Left lung (tissue), 10 donors: ENCODE results near the gene OBSCN. TPM values are rescaled to one million over a fixed set of nuclear protein-coding genes. Genes with fewer than 3 reads are reported as not detected.

Experiments used
- ATAC-seq: fragments of 200-7000 bp; cut with Tn5 transposase; one replicate; pipeline ENCODE4 v1.9.1; 2020; ENCODE audit warnings: moderate library complexity
- DNase-seq, 4 donors: peaks; one replicate each; pipeline ENCODE4 v3.0.0-alpha.2; 2013 to 2020
- H3K27ac ChIP-seq, 2 donors: fragments of 200-600 bp; sonication (generic) in 1 of 2; one replicate each; pipeline versions ENCODE4 v1.5.0 to v1.8.0; 2020 to 2021
- H3K27me3 ChIP-seq, 2 donors: fragments of 200-600 bp; sonication (generic) in 1 of 2; one replicate each; pipeline versions ENCODE4 v1.5.0 to v1.8.0; 2020 to 2021
- H3K36me3 ChIP-seq, 2 donors: fragments of 200-600 bp; sonication (generic) in 1 of 2; one replicate each; pipeline versions ENCODE4 v1.5.0 to v1.8.0; 2020 to 2021
- H3K4me1 ChIP-seq, 2 donors: fragments of 200-600 bp; one replicate each; pipeline ENCODE4 v1.8.0; 2021
- H3K4me3 ChIP-seq, 2 donors: fragments of 200-600 bp; sonication (generic) in 1 of 2; one replicate each; pipeline versions ENCODE4 v1.5.0 to v1.8.0; 2020 to 2021; ENCODE audit warnings: mild to moderate bottlenecking in 1 of 2
- H3K9me3 ChIP-seq, 2 donors: fragments of 200-600 bp; sonication (generic) in 1 of 2; one replicate each; pipeline versions ENCODE4 v1.5.0 to v1.8.0; 2020 to 2021
- intact Hi-C, 2 donors: fragments of 100-400 bp; cut with DNase I; formaldehyde crosslinking; loops; one replicate each; pipeline versions ENCODE4 v1.11.2 to v1.14.2; 2022
- polyA plus RNA-seq, 6 donors: library from polyadenylated mRNA; unstranded; fragments of 120-200 nt; gene quantifications; one replicate each; pipeline ENCODE4 v1.2.1, GENCODE V29; 2013; ENCODE audit not compliant: insufficient read length in 6 of 6
- total RNA-seq, 2 donors: library from RNA; stranded (reverse); fragmentation: NEBNext Ultra II Directional; extraction: Animal tissue kit (Norgen Biotek cat#: 25700); gene quantifications; one replicate each; pipeline ENCODE4 v1.2.1, GENCODE V29; 2021
- TF ChIP-seq, protein P1 (sequence below), 2 donors: fragments of 200-600 bp; sonication (generic) in 1 of 2; IDR thresholded peaks; one replicate each; pipeline versions ENCODE4 v1.5.0 to v1.8.0; 2021; ENCODE audit warnings: antibody characterized with exemption in 2 of 2
- donor health status: DM: no; HTN: yes; CAD: no.
- donor health status: DM: no; HTN: no; CAD: no.

The OBSCN gene
- total and polyA plus RNA-seq, 8 donors: 20.3 to 69.5 (median 47.5) TPM

DNA sequence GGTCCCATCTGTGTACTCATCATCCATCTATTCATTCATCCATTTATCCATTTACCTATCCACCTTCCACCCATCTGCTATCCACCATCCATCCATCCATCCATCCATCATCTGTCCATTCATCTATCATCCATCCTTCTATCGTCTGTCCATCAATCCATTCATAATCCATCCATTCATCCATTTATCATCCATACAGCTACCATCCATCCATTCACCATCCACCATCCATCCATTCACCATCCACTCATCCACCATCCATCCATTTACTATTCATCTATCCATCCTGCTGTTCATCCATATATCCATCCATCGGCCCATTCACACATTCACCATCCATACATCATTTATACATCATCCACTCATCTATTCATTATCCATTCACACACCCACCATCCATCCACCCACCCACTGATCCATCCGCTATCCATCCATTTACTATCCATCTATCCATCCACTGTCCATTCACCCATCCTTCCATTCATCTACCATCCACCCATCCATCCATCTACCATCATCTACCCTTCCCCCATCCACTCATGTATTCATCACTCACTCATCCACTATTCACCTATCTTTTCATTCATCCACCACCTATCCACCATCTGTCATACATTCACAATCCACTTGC is 102.4 kb downstream of the OBSCN start:
- ATAC-seq: no peak
- TF ChIP-seq, protein P1, sequence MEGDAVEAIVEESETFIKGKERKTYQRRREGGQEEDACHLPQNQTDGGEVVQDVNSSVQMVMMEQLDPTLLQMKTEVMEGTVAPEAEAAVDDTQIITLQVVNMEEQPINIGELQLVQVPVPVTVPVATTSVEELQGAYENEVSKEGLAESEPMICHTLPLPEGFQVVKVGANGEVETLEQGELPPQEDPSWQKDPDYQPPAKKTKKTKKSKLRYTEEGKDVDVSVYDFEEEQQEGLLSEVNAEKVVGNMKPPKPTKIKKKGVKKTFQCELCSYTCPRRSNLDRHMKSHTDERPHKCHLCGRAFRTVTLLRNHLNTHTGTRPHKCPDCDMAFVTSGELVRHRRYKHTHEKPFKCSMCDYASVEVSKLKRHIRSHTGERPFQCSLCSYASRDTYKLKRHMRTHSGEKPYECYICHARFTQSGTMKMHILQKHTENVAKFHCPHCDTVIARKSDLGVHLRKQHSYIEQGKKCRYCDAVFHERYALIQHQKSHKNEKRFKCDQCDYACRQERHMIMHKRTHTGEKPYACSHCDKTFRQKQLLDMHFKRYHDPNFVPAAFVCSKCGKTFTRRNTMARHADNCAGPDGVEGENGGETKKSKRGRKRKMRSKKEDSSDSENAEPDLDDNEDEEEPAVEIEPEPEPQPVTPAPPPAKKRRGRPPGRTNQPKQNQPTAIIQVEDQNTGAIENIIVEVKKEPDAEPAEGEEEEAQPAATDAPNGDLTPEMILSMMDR (IDR thresholded peaks at IDR 0.05): no peak
- H3K27ac ChIP-seq: no peak overlapping the region
- intact Hi-C loops: no loop called here
- peaks cover 0 to 28% of the 10 kb centered on the region in 2 donors for H3K9me3 ChIP-seq
- no peaks in the 10 kb centered on the region for H3K27me3 ChIP-seq
- H3K4me1 ChIP-seq: no peaks in the 10 kb centered on the region
- no peak overlapping the region for H3K4me3 ChIP-seq
- H3K36me3 ChIP-seq: no peaks in the 10 kb centered on the region
- no peak for DNase-seq

DNA sequence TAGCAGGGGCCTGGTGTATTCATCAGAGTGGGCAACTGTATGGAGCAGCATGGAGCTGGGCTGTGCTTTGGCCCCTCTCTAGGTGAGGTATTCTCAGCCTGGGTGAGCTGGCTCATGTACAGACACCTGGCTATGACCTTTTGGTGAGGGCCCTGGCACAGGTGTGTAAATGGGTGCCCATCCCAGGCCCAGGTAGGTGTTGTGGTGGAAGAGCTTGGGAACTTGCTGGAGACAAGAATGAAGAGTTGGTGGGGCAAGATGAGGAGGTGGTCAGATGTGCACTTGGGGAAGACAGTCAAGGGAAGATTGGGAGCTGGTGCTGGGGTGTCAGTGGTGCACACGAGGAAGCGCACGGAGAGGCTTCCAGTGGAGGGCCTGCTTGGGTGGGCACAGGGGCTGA is 103.2 kb downstream of the OBSCN start:
- Histone ChIP-seq H3K36me3 (no peaks in the 10 kb centered on the region), H3K27me3 (no peaks in the 10 kb centered on the region), H3K9me3 (peaks cover 0 to 28% of the 10 kb centered on the region in 2 donors), H3K4me3 (no peak overlapping the region), H3K27ac (no peak overlapping the region), H3K4me1 (no peaks in the 10 kb centered on the region)
- ATAC-seq: no peak
- intact Hi-C loops: no loop called here
- DNase-seq: no peak
- TF ChIP-seq, protein P1 (IDR thresholded peaks at IDR 0.05): no peak

DNA sequence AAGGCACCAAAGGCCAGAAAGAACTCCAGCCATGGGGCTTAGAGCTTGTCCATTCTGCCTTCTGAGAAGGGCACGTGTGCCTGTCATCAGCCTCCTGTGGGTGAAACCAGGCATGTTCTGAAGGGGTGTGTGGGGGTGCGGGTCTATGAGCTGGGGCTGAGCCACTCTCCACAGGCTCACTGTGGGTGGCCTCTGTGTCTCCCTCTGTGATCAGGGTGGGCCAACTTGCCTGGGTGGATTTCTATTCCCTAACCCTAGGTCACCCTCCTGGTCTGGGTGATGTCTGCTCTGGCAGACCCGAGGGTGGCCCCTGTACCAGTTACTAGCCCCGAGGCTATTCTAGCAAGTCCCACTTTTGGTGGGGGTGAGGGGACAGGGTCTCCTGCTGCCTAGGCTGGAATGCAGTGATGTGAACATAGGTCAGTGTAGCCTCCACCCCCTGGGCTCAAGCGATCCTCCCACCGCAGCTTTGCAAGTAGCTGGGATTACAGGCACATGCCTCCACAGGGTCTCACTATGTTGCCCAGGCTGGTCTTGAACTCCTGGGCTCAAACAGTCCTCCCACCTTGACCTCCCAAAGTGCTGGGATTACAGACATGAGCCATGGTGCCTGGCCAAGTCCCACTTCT is 104.4 kb downstream of the OBSCN start:
- TF ChIP-seq, protein P1 (IDR thresholded peaks at IDR 0.05): no peak
- no peak overlapping the region for H3K4me3 ChIP-seq
- peaks cover 0 to 28% of the 10 kb centered on the region in 2 donors for H3K9me3 ChIP-seq
- H3K36me3 ChIP-seq: peaks cover 0 to 10% of the 10 kb centered on the region in 2 donors
- ATAC-seq (no peak), DNase-seq (peak in 1 of 4 donors; percentile 36)
- no peaks in the 10 kb centered on the region for H3K4me1 ChIP-seq
- intact Hi-C loops: no loop called here
- no peak overlapping the region for H3K27ac ChIP-seq
- H3K27me3 ChIP-seq: no peaks in the 10 kb centered on the region

DNA sequence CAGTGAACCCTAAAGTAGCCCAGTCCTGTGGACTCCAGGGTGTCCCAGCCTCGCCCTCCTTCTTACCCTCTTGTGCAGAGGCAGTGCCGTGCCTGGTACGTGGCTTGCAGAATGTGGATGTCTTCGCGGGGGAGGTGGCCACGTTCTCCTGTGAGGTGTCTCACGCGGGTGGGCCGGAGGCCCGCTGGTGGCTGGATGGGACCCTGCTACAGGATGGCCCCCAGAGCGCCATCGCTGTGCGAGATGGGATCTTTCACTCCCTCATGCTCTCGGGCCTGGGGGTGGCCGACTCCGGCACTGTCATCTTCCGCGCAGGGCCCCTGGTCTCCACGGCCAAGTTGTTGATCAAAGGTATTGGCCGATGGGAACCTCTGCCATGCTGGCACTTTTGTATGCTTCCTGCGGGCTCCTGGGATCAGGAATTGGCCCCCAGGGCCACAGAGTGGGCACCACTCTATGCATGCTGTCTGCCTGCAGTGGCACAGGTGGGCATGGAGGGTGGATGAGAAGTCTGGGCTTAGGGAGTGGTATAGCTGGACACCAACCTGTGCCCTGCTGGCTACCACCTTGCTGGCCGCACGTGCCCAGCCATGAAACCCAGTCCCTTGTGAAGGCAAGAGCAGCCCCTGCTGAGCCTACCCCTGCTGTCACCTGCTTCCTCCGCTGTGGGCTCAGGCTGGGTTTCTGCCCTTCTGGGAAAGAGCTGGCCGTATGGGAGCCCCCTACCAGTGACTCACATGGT is 105.9 kb downstream of the OBSCN start:
- ATAC-seq (no peak), DNase-seq (peak in 2 of 4 donors; percentile 25 to 67)
- Histone ChIP-seq H3K9me3 (peaks cover 0 to 28% of the 10 kb centered on the region in 2 donors), H3K4me3 (no peak overlapping the region), H3K4me1 (no peaks in the 10 kb centered on the region), H3K36me3 (peaks cover 0 to 16% of the 10 kb centered on the region in 2 donors), H3K27ac (no peak overlapping the region), H3K27me3 (no peaks in the 10 kb centered on the region)
- TF ChIP-seq, protein P1 (IDR thresholded peaks at IDR 0.05): no peak
- intact Hi-C loops: no loop called here

DNA sequence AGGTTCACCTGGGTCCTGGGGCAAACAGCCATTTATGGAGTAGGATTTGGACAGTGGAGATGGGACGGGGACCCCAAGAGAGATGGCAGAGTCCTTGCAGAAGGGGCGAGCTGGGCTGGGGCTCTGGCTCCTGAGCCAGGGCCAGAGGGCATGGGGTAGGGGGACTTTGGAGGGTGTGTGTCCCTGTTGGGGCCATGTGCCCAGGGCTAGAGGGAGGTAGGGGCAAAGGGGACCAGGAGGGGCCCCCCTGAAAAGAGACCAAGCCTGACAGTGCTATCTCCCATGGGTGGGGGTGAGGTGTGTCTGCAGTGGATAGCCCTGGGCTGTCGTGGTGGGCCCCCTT is 106.4 kb downstream of the OBSCN start:
- DNase-seq (peak in 1 of 4 donors; percentile 45), ATAC-seq (no peak)
- Histone ChIP-seq H3K4me1 (no peaks in the 10 kb centered on the region), H3K9me3 (peaks cover 0 to 28% of the 10 kb centered on the region in 2 donors), H3K36me3 (peaks cover 0 to 22% of the 10 kb centered on the region in 2 donors), H3K27me3 (no peaks in the 10 kb centered on the region), H3K4me3 (no peak overlapping the region), H3K27ac (no peak overlapping the region)
- intact Hi-C loops: no loop called here
- TF ChIP-seq, protein P1 (IDR thresholded peaks at IDR 0.05): no peak
